GM19438 (cell line): Measurements from ENCODE around the gene KRT79.

Source experiments
- ATAC-seq: cut with Tn5 transposase; IDR thresholded peaks from one replicate; pipeline ENCODE4 v1.9.1; 2021; ENCODE audit warnings: low read depth; ENCODE audit not compliant: unreplicated experiment

Gene KRT79

GRCh38 chr12:52836042-52836466 lies 1.9 kb upstream of the KRT79 start:
- ATAC-seq: no peak

DNA sequence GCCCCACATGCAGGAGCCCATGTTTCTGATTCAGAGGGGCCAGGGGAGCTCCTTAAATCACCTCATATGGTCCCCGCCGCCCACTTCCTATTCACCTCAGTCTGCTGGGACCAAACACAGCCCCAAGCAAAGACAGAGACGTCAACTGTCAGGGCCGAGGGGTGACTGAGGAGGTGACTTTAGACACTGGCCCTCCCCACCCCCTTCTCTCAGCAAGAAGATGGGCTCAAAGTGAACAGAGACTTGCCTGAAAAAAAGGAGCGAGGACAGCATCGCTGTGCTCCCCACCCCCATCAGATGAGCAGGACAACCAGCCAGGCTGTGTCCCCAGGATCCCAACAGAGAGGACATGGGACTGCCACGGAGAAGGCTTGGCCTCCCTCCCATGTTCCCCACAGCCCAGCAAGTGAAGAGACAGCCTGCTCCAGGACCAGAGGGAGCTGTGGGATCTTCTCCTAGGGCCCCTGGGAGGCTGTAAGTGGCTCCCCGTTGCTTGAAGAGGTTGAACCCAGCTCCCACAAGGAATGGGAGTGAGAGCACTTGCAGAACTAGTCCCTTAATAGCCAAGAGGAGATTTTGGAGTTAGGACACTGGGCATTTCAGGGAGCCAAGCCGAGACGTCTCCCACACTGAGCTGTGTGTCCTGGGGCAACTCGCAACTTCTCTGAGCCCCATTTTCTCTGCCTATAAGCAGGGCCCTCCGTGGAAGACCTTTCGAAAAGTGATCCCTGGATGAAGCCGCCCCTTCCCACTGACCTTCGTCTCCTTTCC lies 1.3 kb upstream of the KRT79 start:
- ATAC-seq: no peak

- no peak for ATAC-seq
Measured at GRCh38 chr12:52834727-52835001, 553 bp upstream of the KRT79 start.

DNA sequence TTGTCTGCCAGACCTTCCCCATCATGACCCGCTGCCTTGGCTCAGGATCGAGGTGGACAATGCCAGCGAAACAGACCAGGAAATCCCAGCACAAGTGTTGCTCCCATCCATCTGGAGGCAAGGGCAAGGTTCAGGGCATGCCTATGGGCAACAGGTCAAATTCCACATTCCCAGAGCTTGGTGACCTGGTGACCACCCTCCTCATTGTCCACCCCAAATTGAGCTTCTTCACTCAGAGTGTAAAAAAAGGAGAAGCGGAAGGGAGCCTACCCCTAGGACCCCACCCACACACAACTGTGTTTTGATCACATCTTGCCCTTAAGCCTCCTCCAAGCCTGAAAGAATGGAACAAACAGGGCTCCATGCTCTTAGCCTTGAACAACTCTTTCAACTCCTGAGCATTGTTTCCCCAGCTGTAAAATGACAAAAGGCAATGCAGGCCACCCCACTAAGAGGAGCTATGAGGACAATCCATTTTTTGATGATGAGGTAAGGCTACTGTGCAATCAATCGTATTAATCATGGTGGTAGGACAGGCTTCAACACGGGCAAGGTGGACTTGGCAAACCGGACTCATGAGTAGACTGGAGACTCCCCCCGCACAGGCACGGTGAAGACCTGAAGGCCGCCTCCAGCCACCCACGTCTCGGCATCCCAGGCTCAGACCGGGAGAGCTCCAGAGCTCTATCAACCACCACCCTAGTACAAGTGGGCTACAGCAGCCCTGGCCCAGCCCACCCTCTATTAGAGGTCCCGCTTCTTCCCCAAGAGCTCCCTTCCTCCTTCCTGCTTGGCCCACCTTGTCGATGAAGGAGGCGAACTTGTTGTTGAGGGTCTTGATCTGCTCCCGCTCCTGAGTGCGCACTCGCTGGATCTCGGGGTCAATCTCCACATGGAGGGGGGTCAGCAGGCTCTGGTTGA lies 866 bp downstream of the KRT79 start:
- ATAC-seq: no peak

DNA sequence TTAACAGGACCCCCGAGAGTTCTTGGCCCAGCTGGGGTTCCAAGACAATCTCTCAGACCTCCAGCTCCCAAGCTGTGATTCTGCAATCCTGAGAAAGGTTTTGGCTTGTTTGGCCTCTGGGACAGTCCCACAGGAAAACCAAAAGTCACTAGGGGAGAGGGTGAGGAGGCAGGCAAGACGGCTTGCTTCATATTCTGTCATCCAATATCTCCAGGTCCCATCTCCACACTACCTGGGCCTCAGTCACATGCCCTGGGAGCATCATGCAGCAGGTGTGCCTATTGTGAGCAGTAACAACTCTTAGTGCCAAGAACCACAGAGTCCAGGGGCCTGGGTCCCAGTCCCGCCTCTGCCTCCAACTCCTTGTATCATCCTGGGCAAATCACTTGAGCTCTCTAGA lies 1.7 kb downstream of the KRT79 start:
- ATAC-seq: no peak

DNA sequence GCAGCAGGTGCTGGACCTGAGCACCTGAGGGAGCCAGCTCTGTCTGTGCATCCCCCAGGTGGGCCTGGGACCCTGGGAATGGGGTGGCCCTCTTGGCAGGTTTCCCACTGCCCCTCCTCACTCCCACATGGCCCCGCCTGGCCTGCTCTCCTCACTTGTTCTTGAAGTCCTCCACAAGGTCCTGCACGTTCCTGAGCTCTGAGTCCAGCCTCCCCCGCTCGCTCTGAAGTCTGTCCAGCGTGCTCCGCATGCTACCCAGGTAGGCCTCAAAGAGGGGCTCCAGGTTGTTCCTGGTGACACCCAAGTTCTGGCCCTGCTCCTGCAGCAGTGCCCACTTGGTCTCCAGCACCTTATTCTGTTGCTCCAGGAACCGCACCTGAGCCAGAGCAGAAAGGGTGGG lies 2.9 kb downstream of the KRT79 start:
- ATAC-seq: no peak

GRCh38 chr12:52829986-52830770 lies 3.9 kb downstream of the KRT79 start:
- no peak for ATAC-seq

GRCh38 chr12:52828591-52829021 lies 5.5 kb downstream of the KRT79 start:
- no peak for ATAC-seq

GRCh38 chr12:52828156-52828555 lies 6.0 kb downstream of the KRT79 start:
- no peak for ATAC-seq

DNA sequence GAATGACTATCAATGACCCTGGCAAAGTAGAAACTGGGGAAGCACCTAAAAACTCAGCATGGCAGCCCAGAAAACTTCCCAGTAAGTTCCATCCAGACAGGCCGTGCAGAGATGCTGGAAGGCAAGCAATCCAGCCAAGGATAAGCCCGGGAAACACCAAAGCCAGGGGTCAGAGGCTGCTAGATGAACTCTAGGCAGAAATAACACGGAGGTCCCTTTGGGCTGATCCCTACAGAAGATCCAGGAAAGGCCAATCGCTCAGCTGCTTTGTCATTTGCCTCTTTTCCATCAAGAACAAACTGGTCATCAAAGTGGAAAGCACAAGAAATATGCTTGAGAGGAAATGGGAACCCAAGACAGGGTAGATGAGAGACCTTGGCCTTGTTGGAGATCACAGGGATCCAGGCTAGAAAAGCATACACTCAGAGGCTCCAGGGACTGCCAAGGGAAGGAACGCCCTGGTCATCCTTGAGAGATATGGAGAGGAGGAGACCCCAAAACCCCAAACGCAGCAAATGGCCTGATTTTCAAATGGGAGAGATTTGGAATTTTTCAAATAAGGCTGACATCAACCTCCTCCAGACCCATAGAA lies 6.5 kb downstream of the KRT79 start:
- ATAC-seq: no peak

DNA sequence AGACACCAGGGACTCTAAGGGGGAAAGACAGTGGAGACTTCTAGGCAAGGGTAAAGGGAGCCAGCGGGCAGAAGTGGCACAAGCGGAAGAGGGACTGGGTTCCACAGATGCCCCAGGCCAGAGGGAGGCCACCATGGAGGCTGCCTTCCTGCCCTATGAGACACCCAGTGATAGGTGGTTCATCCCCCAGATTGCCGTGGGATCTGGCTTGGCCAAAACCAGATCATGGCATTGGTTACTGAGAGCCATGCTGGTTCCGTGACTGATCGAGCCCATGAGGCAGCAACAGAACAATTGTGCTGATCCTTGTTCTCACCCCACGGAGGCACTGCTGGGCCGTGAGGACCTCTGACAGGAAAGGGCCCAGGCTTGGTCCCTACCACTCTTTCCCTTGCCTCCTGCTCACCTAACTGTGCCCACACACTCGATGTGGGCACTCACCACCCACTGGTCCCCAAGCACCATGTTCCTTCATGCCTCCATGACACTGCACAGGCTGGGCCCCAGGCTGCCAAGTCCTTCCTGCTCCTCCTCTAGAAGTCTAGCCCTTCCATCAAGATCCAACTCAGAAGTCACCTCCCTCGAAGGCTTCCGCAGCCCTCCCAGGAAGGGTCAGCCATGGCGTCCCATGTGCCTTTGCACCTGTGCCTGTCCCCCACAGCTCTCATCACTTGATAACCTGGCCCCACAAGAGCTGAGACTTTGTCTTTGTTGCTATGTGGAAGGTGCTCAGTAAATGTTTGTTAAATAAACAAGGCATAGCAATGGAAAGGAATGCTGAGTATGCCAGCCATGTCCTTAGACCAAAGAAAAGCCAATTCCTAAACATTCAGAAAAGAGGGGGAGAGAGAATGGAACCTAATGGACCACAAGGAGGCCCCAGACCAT lies 7.3 kb downstream of the KRT79 start:
- no peak for ATAC-seq

- no peak for ATAC-seq
Measured at GRCh38 chr12:52825961-52826360, 8.2 kb downstream of the KRT79 start.

GRCh38 chr12:52824741-52825410 lies 9.2 kb downstream of the KRT79 start:
- no peak for ATAC-seq

GRCh38 chr12:52823761-52824450 lies 10.2 kb downstream of the KRT79 start:
- ATAC-seq: no peak

- ATAC-seq: no peak
Measured at GRCh38 chr12:52822771-52823510, 11.2 kb downstream of the KRT79 start.

- ATAC-seq: no peak
Measured at GRCh38 chr12:52821826-52822660, 12.1 kb downstream of the KRT79 start.

GRCh38 chr12:52821071-52821730 lies 12.9 kb downstream of the KRT79 start:
- ATAC-seq: no peak
